ENCODE data around the gene GTPBP3. TPM values are rescaled to one million over a fixed set of nuclear protein-coding genes. Genes with fewer than 3 reads are reported as not detected.

GTPBP3 gene
- total RNA-seq, 1 experiment from 2014 or later, result 16.3 TPM

DNA sequence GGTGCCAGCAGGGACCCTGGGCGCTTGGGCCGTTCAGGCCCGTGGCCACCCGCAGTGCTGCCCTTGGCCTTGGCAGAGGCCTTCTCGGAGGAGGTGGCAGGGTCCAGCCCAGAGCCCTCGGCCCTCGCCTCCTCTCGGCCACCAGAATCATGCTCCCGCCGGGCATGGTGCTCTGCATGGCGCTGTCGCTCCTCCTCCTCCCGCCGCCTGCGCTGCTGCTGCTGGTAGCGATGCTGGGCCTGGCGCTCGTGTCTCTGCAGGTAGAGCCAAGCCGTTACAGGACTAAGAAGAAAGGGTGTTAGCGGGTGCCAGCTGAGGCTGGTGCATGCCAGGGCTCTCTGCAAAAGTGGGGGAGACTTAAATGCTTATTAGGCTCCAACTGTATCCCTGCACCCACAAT lies 12.2 kb upstream of the GTPBP3 start:
- DNase-seq (ENCODE audit: low read depth, low spot score), result no peak
- in situ Hi-C loops (cut with HindIII; ENCODE audit: low pct_unique_long_range_greater_than_20kb, low sequenced_read_pairs), result no loop called here

DNA sequence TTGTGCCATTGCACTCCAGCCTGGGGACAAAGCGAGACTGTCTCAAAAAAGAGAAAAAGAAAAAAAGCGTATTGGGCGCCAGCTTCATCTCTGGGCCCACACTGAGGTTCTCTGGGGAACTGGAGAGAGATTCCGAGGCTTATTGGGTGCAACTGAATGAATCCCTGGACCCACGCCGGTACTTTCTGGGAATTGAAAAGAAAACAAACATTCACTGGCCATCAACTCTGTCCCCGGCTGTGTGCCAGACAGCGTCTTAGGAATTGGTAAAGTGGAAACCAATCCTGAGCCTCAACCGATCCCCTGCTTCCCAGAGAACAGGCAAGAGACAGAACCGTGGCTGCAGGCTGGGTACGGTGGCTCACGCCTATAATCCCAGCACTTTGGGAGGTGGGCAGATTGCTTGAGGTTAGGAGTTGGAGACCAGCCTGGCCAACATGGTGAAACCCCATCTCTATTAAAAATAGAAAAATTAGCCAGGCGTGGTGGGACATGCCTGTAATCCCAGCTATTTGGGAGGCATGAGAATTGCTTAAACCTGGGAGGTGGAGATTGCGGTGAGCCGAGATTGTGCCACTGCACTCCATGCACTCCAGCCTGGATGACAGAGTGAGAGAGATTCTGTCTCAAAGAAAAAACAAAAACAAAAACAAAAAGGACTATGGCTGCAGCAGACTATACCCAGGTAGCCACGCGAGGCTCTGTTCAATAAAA lies 11.3 kb upstream of the GTPBP3 start:
- DNase-seq (ENCODE audit: low read depth, low spot score), result no peak
- in situ Hi-C loops (cut with HindIII; ENCODE audit: low pct_unique_long_range_greater_than_20kb, low sequenced_read_pairs), result no loop called here

DNA sequence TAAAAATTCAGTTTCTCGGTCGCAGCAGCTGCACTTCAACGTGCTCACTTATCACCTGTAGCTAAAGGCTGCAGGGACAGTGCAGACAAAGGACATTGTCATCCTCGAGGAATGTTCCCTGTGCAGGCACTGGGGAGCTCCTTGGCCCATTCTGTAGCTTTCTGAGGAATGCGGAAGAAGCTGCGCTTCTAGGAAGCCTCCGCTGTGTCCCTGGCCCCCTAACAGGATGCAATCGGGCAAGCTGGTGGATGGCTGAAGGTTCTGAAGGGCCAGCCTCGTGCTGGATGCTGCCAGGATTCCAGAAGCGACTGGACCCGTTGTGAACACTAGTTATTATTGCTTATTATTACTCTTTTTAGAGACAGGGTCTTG lies 10.8 kb upstream of the GTPBP3 start:
- no peak for DNase-seq (ENCODE audit: low read depth, low spot score)
- in situ Hi-C loops (cut with HindIII; ENCODE audit: low pct_unique_long_range_greater_than_20kb, low sequenced_read_pairs), result no loop called here

DNA sequence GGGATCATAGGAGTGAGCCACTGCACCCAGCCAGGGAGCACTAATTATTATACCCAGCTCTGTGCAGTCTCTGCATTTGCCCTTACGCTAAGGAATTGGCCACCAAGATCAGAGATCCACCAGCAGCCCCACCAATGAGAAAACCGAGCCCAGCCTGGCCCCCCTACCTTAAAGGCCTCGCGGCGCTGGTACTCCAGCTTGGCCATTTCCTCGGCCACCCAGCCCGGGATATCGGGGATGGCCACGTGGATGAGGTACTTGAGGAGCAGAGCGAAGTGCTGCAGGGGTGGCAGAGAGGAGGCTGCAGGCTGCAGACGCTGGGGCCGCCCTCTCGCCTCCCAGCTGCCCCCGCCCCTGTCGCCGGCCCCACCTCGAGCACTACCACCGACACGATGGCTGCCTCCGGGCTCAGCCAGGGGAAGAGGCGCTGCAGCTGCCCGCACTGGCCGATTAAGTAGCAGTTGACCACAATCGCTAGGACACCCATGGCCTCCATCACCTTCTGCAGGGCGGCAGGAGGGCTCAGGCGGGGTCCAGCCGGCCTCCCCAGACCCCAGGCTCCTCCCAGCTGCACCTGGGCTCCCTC lies 10.2 kb upstream of the GTPBP3 start:
- no peak for DNase-seq (ENCODE audit: low read depth, low spot score)
- in situ Hi-C loops (cut with HindIII; ENCODE audit: low pct_unique_long_range_greater_than_20kb, low sequenced_read_pairs), result no loop called here

DNA sequence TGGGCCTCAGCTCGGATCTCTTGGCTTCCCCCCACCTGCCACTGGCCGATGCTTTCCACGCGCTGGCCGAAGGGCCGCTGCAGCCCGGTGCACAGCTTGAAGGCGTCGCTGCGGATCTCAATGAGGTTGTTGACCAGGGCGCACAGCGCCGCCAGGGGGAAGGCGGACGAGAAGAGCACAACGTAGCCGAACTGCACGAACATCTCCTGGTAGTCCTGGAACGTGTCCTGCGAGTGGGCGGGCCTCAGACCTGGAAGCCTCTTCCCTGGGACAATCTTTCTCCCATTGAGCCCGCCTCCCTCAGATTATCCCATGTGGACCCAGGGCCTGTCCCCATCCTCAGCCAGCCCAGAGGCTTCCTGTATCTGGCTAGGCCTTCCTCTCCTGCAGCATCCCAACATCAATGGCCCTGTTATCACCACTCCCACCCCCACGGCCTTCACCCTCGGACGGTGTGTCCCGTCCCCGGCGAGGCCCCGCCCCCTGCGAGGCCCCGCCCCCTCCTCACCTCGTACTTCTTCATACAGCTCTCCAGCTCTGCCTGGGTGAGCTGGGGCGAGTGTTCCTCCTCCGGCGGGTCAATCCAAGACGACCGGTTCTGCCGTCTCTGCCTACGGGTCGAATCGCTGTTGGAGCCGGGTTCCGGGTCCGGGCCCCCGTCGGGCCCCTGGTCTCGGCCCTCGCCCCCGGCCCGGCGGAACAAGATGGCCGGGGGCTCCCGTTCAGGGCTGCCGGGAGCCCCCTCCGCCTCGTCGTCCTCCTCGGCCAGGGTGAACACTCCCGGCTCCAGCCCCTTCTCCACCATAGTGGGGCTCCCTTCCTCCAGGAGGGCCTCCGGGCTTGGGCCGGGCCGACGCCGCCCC lies 9.5 kb upstream of the GTPBP3 start:
- DNase-seq (ENCODE audit: low read depth, low spot score), result peak; percentile 84
- in situ Hi-C loops (cut with HindIII; ENCODE audit: low pct_unique_long_range_greater_than_20kb, low sequenced_read_pairs), result no loop called here

DNA sequence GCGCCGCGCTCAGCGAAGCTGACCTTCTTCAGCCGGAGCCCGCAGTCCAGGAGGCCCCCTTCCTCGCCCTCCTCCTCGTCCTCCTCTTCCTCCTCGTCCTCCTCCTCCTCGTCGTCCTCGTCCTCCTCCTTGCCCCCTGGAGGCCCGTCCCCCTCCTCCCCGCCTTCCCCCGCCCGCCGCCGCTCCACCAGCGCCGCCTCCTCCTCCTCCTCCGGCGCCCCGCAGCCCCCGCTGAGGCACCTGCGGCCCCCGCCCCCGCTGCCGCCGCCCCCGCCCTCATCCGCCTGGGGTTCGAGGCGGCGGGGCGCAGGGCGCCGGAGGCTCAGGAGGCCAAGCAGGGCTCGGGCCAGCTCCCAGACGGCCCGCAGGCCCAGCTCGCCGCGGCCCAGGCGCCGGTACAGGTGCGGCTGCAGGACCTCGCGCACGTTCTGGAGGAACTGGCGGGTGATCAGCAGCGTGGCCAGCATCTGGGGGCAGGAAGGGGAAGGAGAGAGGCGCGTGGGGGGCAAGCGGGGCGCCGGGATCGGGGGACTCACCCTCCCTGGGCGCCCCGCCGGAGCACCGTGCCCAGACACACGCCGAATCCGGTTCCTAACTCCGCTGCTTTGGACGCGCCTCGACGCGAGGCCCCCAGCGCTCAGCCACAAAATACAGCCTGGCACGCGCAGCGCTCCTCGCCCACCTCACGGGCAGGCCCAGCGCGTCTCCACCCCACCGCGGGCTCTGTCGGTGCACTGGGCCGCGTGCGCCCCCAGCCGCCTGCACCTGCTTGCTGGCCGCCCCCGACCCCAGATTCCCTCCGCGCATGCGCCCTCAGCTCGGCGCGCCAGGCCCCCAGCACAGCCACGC lies 8.6 kb upstream of the GTPBP3 start:
- DNase-seq (ENCODE audit: low read depth, low spot score), result no peak
- in situ Hi-C loops (cut with HindIII; ENCODE audit: low pct_unique_long_range_greater_than_20kb, low sequenced_read_pairs), result no loop called here

DNA sequence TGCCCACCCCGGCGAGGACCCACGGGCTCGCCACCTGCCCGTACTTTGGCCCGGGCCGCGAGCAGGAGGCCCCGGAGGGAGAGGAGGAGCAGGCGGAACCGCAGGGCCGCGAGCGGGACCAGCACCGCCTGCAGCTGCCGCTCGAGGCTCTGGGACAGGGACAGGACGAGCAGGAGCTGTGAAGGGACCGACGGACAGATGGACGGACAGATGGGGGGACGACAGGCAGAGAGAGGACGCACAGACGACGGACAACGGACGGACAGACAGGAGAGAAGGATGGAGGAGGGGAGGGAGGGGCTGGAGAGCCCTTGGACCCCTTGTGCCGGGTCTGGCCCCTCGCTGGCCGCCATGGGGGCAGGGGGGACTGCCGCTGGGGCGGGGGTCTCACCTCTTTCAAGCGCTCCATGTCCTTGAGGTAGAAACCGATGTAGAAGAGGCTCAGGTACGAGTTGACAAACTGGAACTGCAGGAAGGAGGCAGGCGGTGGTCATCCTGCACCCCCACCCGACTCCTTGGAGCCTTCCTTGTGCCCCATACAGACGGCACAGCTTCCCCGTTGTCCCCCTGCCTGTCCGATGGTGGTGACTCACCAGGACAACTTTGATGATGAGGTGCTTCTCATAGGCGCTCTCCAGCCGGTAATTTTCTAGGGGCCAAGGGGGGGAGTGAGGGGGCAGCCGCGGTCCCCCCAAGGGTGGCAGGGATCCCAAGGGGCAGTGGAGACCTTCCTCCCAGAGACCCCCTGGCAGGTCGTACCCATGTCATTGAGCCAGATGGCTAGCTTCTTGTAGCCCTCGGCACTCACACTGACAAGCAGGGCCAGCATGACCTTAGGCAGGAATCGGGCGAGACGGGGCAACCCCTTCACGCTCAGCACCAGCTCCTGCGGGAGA lies 7.7 kb upstream of the GTPBP3 start:
- in situ Hi-C loops (cut with HindIII; ENCODE audit: low pct_unique_long_range_greater_than_20kb, low sequenced_read_pairs), result no loop called here
- DNase-seq (ENCODE audit: low read depth, low spot score), result no peak

DNA sequence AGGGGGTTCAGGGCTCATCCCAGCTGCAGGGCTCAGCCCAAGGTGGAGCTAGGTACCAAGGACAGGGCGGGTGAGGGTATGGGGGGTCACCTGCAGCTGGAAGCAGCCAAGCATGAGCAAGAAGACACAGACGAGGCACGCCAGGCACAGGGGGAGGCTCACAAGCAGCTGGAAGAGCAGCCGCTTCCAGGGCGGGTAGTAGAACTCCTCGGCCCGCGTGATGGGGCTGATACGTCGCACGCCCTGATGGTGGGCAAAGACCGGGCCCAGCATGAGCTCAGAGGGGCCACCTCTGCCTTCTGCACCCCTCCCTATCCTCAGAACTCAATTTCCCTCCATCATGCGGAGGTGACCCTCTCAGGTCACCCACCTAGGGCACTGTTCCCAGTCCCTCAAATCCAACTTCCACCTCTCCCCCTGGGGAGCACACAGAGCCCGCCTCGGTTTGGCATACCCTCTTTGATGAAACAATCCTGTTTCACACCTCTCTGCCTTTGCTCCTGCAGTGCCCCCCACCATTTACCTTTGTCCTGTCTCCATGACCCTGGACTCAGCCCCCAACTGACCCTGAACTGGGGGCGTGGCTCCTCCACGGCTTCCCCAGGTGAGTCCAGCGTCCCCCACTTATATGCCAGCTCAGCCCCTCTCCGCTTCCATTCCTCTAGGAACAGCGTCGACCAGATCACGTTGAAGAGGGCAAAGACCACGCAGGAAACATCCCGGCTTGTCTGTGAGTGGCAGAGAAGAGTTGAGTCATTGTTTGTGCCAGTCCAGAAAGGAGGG lies 6.9 kb upstream of the GTPBP3 start:
- in situ Hi-C loops (cut with HindIII; ENCODE audit: low pct_unique_long_range_greater_than_20kb, low sequenced_read_pairs), result no loop called here
- no peak for DNase-seq (ENCODE audit: low read depth, low spot score)

DNA sequence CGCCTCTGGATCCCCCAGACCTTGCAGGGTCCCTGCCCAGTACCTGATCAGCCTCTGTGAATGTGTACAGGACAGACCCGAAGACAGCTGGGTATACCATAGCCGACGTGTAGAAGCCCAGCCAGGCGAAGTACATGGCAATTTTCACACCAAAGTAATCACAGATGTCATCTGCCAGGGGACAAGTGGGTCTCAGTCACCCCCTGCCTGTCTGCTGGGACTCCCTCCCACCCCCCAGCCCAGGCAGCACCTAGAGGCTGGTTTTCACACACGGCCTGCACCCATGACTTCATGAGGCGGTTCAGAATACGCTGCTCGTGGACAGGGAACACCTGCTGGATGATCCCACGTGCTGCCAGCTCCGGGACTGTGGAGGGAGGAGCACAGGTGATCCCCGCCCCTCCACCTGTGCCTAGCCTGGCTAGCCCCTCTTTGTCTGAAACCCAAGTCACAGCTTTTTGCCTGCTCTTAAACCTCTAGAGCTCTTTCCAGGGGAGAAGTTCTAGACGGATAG lies 6.3 kb upstream of the GTPBP3 start:
- DNase-seq (ENCODE audit: low read depth, low spot score), result no peak
- in situ Hi-C loops (cut with HindIII; ENCODE audit: low pct_unique_long_range_greater_than_20kb, low sequenced_read_pairs), result no loop called here

DNA sequence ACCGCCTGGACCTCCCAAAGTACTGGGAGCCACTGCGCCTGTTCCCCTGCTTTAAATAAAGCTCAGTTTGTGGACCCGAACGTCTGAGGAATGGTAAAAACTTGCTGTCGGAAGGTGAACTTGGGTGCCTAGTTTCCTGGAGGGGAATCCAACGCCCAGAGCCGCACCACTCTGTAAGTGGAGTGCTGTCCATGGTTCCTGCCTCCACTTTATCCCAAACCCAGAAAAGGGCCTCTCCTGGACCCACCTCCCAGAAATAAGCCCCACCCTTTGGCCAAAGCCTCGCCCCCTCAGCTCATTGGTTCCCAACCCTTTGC lies 5.0 kb upstream of the GTPBP3 start:
- DNase-seq (ENCODE audit: low read depth, low spot score), result no peak
- in situ Hi-C loops (cut with HindIII; ENCODE audit: low pct_unique_long_range_greater_than_20kb, low sequenced_read_pairs), result no loop called here

DNA sequence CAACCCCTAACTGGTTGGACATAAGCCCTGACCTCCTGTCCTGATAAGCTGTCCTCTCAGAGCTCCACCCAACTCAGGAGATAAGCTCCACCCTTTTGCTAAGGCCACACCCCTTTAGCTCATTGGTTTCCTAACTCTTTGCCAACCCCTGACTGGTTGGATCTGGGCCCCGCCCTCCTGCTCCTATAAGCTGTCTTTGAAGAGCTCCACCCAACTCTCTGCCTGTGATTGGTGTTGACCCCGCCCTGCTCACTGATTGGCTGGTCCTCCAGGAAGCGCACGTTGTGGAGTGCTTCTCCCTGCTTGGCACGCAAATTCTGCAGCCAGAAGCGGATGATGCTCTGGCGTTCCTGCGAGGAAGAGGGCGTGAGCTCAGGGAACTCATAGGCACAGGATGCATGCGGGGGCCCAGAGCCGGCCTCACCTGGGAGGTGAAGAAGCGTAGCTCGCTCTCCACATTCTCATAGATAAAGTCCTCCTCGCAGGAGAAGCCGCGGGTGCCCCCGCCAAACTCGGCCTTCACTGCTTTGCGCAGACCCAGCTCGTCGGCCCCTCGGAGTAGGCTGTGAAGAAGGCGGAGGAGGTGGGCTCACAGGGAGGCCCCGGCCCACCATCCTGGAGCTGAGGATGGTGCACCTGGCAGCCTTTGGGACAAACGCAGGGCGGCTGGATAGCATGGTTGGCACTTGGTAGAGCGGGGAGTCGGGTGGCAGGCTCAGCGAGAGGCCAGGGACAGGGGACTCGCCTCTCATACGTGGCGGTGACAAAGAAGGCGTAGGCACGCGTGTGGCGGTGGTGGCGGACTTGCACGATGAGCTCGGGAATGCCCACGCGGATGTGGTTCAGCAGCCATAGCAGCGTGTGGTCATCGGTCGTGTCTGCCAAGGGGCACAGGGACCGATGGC lies 4.4 kb upstream of the GTPBP3 start:
- DNase-seq (ENCODE audit: low read depth, low spot score), result peak; percentile 72
- in situ Hi-C loops (cut with HindIII; ENCODE audit: low pct_unique_long_range_greater_than_20kb, low sequenced_read_pairs), result no loop called here

DNA sequence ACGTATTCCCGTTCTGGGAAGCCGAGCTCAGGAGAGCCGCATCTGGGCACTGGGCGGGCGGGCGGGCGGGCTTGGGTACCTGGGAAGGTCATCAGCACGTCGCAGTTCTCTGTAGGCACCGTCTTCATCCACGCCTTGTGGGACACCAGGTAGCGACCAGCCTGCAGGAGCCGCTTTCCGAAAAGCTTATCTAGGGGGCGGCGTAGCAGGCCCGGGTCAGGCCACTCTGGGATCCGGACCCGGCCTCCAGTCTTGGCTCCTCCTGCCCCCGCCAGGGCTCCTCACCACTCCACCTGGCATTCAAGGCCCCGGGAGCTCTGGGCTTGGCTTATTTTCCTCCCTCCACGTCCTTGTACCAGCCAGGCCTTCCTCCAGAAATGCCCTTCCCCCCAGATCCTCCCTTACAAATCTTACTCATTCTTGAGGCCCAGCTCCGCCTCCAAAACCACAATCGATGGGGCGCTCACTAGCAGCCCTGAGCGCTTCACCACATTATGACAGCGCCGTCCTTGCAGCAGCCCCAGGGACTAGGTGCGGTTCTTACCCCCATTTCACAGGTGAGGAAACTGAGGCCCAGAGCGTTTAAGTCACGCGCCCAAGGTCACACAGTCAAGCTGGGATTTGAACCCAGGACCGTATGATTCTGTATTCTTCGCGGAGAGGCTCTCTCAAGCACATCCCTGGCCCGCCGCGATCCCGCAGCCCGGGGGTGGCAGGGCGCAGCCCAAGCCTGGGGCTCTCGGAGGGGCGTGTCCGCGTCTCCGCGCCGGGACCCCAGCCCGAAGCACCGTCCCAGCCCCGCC lies 3.5 kb upstream of the GTPBP3 start:
- in situ Hi-C loops (cut with HindIII; ENCODE audit: low pct_unique_long_range_greater_than_20kb, low sequenced_read_pairs), result no loop called here
- no peak for DNase-seq (ENCODE audit: low read depth, low spot score)

DNA sequence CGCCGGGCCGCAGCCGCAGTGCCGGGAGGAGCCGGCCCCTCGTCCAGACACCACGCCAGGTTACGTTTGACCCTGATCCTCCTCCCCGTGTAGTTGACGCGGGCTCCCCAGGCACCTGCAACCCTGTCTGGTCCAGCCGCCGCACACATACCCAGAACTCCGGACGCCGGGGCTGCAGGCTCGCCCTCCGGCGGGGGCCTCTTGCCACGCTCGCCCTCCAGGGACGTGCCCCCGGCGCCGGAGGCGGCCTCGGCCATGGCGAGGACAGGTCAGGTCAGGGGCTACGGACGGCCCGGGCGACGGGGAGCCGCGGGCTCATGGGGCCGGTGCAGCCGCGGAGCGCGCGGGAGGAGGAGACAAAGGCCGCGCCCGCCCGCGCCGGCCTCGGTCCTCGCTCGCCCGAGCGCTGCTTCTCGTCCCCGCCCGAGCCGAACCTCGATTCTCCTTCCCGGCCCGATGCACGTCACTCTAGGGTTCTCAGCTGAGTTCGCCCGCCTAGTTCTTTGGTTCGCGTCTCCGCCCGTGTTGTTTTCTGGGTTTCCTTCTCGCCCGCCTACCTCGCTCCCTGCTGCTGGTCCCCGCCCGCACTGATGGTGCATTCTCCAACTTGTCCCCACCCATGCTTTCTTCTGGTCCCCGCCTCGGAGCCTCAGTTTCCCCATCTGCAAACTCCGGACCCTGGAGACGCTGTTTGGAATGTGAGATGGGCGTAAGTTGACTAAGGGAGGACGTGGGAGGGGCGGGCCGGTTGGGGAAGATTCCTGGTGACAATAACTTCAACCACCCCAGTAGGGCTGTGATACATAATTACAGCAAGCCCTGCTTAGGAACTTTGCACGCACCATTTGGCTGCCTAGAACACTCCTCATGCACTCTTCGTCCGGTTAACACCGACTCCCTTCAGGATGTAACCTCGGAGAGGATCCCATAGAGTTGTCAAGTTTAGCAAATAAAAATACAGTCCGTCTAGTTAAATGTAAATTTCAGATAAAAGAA lies 2.6 kb upstream of the GTPBP3 start, which contains the start of gene ANO8:
Gene ANO8 (minus strand): TSS at position 442 of the 996 bp plus-strand sequence. CDS start 185 bp downstream, at position 257.
- in situ Hi-C loops (cut with HindIII; ENCODE audit: low pct_unique_long_range_greater_than_20kb, low sequenced_read_pairs), result no loop called here
- peak; percentile 93 for DNase-seq (ENCODE audit: low read depth, low spot score)
